A549 treated with DMSO at 1 μM for 4 hours (cell line): Measurements from ENCODE around the gene CYSLTR2. TPM values are rescaled to one million over a fixed set of nuclear protein-coding genes. Genes with fewer than 3 reads are reported as not detected.

Source experiments
- total RNA-seq: library from RNA; stranded (reverse); fragments of 200-300 nt; extraction: Qiagen RNA extraction; gene quantifications from 5 replicates; pipeline ENCODE4 v1.2.3, GENCODE V29; 2022; ENCODE audit warnings: low read depth

The CYSLTR2 gene
- total RNA-seq, result not detected in 5 replicates

GRCh38 chr13:48653472-48653939, at the start of gene CYSLTR2:
CYSLTR2 (plus strand) TSS chr13:48653929; CDS start chr13:48706818, 52,889 bp downstream.

Other genes starting within 250 kb of the CYSLTR2 start
- gene LPAR6, start 240.8 kb upstream of the CYSLTR2 start, total RNA-seq, result 0.83 to 1.5 TPM (median 1.2 TPM) in 5 replicates
- gene RCBTB2, start 120.8 kb upstream of the CYSLTR2 start, total RNA-seq, result 0.95 to 1.6 TPM (median 1.3 TPM) in 5 replicates